GM21619 (cell line): ENCODE data around the gene OR6N2.

ENCODE experiments used
- ATAC-seq: cut with Tn5 transposase; IDR thresholded peaks from one replicate; pipeline ENCODE4 v1.9.1; 2021; ENCODE audit not compliant: unreplicated experiment

The OR6N2 gene, protein sequence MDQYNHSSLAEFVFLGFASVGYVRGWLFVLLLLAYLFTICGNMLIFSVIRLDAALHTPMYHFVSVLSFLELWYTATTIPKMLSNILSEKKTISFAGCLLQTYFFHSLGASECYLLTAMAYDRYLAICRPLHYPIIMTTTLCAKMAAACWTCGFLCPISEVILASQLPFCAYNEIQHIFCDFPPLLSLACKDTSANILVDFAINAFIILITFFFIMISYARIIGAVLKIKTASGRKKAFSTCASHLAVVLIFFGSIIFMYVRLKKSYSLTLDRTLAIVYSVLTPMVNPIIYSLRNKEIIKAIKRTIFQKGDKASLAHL

DNA sequence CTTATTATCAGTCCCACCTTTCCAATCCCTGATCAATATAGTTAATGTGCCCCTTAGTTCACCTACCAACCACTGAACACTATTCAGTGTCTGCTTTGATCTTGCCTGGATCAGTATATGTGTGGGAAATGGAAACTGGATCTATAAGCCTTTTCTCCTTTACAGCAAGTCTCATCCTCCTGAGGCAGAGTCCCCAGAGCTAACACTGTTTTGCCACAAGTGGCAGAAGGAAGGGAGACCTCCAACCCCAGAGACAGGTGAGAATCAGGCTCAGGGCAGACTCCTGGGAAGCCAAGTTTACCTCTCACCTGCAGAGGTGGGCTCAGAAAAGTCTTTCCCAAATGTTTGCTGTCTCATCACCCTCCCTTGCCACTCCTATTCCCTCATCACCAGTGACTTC, at the start of gene OR6N2:
TSS of gene OR6N2 (minus strand) at position 101 of the 400 bp plus-strand sequence. CDS start 3,569 bp downstream, outside the sequence.
- ATAC-seq = no peak

DNA sequence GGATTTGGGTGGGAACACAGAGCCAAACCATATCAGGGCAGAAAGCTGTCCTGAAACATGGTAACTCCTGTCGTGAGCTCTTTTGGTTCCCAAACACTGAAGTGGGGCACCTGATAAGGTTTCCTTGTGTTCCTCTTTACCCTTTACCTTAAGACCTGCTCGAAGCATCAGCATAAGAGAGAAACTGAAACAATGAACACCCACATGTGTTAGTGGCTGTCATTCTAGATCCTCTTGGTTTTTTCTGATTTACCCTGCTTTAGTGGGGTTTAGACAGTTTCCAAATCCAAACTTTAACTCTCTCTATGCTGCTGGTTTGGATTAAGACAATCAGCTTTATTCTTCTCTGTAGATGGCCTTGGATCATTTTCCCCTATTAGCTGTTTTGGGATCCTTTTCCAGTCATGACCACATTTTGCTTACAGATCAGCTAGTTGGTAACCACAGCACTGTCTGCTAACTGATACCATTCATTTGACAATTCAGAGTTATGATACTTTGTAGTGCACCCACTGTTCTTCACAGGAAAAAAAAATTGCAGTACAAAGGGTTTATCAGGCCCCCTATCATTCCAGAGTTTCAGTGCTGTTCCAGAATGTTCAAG, 49.2 kb upstream of the OR6N2 start:
- ATAC-seq = peak; percentile 42

DNA sequence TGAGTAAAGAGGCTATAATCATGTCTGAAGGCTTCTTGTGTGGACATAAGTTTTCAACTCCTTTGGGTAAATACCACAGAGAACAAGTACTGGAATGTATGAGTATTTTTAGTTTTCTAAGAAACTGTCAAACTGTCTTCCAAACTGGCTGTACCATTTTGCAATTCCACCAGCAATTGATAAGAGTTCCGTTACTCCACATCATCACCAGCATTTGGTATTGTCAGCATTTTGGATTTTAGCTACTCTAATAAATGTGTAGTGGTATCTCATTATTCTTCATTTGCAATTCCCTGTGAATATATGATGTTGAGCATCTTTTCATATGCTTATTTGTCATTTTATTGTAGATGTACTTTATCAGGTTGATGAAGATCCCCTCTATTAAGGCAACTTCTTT, 40.7 kb upstream of the OR6N2 start:
- ATAC-seq = no peak

DNA sequence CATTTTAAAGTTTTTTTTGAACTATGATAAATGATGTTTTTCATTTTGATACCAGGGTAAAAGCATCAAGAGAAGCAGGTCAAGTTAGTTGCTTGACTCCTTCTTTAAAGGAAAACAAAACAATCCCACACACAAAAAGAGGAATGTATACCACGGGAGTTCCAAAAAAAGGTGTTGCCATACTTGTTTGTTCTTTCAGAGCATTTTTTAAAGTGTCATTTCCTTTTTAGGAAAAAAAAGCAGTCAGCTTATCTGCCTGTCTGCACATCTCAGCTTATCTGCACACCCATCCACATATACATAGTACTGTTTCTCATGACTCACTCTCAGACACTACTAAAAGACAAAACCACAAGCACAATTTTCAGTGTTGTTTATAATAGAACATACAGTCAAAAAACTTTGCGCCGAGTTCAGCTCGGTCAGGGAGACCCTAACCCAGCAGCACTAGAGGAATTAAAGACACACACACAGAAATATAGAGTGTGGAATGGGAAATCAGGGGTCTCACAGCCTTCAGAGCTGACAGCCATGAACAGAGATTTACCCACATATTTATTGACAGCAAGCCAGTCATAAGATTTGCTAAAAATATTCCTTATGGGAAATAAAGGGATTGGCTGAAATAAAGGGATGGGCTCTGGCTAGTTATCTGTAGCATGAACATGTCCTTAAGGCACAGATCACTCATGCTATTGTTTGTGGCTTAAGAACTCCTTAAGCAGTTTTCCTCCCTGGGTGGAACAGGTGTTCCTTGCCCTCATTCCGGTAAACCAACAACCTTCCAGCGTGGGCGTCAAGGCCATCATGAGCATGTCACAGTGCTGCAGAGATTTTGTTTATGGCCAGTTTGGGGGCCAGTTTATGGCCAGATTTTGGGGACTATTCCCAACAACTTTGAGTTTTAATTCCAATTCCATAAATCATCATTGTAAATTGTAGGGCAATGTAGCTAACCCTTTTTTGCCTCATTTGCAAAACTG, 38.7 kb upstream of the OR6N2 start:
- no peak for ATAC-seq

DNA sequence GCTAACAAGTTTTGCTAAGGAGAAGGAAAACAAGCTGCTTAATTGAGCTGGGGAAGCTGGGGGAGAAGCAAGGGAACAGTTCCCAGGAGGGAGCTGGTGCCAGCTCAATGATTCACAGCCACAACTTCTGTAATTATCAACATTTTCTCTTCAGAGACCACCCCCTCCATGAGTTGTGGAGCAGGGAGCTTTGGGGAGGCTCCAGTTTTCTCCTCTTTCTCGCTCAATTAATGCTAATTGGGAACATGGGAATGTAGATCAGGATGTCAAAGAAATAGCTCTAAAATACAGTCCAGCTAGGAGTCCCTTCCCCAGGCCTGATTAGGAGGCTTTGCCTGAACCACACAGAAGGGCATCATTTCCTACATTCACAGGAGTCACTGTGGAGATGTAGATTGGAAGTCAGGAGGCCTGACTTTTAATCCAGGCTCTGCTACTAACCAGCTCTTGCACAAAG, 38.0 kb upstream of the OR6N2 start:
- ATAC-seq = no peak

DNA sequence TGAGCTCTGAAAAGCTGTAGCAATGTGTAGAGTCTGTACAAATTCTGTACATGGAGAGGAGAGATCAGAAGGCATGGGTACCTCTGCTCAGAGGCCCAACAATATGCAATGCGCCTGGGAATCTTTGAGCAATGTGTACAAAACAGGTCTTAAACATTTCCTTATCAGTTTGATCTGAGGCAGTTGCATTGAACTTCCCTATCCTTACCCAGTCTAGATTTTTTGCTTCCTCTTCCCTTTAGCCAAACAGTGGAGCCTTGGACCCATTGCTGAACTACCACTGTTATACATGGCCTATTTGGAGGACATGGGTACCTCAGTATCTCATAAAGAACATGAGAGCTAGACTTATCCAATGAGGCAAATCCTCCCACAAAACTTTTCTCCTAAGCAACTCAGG, 37.6 kb upstream of the OR6N2 start:
- no peak for ATAC-seq

DNA sequence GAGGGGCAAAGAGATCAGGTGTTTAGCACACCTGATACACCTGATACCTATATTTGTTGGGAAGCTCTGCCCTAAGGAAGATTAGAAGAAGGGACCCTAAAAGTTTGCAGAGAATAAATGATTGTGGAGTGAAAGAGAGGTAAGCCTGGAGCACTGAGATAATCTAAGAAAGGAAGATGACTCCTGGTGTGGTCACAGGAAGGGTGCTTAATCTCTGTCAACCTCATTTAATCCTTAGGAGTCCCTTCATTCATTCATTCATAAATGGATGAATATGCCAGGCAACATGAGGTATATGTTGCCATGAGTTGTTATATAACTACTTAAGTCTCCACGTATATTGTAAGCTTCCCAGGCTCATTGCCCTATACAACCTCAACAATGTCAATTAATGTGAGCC, 34.0 kb upstream of the OR6N2 start:
- no peak for ATAC-seq

DNA sequence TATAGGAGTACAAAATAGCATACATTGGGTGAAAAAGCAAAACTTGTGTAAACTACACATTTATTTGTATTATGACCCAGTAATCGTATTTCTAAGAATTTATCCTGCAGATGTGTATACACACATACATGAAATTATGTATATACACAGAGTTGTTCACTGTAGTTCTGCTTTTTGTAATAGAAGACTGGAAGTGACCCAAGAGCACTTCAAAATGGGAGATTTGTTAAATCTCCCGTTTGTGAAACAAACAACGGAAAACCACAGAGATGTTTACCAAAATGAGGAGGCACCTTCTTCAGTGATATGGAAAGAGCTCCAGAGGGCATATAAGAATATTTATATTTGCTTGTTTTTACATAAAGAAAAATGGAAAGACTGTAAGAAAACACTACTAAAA, 32.2 kb upstream of the OR6N2 start:
- ATAC-seq = no peak

DNA sequence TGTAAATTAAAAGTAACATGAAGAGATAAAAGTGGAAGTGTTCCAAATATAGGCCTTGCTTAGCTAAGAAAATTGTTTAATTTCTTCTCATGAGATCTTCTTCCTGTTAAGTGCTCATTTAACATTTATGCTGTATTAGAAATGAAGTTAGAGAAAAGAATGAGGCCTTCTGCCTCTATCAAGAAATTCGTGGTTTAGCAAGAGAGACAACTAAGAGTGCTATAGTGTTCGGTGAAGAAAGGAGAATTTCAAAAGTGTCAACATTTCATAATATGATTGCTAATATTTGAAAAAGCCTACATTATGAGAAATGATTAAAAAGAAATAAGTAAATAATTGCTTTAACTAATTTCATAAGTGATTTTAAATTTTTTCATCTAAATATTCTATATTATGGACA, 31.3 kb upstream of the OR6N2 start:
- ATAC-seq = no peak

DNA sequence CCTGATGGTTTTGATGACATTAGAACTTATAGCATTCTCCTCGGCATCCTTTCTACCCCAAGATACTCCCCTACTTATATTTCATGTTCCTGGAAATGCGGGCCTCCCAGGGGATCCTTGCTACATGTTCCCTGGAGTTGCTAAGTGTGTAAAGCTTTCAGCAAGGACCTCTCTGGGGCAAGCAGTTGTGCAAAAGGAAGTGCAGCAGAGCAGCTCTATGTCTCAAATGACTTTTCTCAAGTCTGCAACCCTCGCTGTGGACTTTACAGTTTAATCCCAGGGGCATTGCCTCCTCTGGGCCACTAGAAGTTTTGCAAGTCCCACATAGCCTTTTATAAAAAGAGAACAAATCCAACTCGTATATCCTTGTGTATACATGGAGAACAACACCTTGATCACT, 29.3 kb upstream of the OR6N2 start:
- no peak for ATAC-seq

DNA sequence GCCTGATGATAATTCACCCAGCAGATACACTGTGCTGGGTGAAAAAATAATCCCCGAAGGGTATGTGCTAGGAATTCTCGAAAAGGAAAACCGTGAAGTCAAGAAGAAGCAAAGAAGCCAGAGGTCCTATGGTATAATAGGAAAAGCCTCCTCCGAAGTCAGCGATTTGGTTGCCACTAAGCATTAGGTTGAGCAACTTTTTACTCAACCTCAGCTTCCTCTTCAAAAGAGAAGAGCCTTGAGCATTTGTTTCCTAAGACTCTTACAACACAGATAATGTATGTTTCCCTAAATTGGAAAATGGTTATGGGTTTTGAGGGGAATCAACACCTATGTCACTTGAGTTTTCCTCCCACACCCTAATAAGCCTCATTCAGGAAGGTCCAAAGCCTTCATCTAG, 28.9 kb upstream of the OR6N2 start:
- no peak for ATAC-seq

DNA sequence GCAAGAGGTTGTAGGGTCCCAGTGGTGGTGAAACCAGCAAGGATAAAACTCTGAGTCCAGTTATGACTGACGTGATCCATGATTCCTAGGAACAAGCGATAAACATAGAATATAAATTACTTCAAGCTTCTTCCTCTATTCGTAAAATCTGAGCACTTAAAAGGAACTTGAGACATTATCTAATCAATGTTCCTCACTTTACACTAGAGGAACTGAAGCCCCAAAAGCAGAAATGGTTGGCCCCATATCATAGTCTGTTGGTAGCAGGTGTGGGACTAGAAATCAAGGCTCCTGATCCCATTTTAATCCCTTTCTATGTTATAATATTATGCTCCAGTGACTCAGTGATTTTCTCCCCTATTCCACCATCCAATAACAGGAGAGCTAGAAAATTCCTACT, 28.3 kb upstream of the OR6N2 start:
- ATAC-seq = no peak

DNA sequence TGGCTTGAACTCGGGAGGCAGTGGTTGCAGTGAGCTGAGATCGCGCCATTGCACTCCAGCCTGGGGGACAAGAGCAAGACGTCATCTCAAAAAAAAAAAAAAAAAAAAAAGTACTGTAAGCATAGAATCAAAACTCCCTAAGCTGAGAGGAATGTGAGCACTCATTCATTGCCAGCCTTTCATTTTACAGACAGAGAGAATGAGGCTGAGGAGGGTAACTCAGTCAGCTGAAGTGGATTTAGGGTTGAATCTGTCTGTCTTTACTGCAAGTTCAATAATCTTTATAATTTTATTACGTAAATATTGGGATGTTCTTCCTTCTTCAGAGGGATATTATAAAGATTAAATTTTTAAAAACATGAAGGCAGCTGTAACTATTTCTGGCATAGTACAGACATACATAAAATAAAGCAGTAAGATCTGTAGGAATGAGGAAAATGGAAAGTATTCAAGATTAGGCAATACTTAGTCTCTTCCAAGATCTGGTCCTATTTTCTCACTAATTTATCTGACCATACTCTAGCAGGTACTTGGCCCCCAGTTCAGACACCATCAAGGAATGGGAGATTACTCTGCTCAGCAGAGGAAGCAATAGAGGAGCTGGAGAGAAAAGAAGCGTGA, 26.0 kb upstream of the OR6N2 start:
- ATAC-seq = no peak

DNA sequence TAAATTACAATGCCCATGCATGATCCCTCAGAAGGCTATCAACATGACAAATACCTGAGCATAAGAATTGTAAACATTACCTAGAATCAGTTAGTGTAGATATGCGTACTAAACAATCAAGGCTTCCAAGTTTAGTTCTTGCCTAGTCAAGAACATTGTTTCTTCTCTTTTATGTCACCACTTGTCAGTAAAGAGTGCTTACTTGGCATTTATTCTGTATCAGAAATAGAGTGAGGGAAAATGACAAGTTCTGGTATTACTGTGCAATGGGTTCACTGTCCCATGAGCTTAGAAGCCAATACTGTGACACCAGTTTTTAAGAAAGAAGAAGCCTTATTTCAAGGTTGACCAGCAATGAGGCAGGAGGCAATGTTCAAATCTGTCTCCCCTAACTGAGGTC, 22.7 kb upstream of the OR6N2 start:
- ATAC-seq = no peak

DNA sequence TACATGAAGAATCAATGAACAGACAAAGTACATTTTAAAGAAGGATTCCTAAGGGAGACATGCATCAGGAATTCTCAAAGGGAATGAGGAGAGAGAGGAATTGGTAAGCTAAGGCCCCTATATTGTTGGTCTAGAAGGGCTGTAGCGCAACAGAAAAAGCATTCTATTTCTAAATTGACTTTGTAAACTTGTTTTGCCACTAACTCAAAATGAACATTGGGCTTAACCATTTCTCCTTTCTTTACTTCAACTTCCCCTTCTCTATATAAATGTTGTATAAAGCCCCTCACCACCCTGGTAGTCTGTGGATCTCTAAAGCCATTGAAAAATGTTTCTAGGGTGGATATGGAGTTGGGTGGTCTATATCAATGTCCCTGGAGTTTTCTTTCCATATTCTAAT, 20.4 kb upstream of the OR6N2 start:
- ATAC-seq = no peak

DNA sequence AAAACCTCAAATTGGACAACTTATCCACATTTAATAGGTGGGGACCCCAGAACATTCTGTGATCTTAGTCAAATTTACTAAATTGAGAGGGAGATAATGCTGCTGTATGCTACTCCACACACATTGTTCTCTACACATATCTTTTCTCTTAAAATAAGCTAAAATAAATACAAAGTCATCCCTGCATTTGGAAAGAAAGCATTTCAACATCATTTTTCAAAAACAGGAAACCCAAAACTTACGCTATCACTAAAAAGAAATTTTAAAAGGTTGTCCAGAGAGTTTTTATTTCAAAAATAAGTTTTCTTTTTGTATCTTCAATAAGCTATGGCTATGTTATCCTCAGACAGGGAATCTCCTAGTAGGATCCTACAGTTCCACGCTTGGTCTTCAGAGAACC, 19.5 kb upstream of the OR6N2 start:
- no peak for ATAC-seq

DNA sequence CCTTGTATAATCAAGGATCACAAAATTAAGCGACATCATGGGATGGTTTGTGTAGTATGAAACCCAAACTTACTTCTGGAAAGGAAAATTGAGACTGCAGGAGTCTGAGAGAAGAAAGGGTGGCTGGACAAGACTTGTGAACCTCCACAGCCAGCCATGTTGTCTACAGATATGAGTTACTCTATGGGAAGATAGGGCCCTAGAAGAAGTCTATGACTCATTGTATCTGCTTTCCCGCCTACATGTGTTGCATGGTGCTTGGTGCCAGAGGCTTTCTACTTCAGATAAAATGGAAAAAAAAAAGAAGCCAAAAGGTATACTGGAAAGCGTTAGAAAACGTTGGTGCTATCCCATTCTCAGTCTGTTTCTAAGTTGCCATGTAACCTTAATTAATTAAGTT, 18.7 kb upstream of the OR6N2 start:
- ATAC-seq = no peak

DNA sequence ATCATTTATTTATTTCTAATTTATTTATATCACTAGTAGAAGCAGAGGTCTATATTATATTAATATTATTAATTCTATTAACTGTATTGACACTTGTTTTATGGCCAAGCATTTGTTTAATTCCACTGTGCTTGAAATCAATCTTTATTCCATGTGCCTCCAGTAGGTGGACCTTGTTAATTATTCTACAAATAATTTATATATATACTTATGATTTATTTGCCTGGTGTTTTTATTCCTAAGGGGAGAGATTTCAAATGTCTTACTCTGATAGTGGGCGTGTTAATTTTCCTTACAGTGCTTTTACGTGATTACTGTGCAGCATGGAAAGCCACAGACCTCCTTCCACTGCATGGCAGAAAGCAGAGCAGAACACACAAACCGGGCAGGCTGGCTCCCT, 17.5 kb upstream of the OR6N2 start:
- ATAC-seq = no peak

DNA sequence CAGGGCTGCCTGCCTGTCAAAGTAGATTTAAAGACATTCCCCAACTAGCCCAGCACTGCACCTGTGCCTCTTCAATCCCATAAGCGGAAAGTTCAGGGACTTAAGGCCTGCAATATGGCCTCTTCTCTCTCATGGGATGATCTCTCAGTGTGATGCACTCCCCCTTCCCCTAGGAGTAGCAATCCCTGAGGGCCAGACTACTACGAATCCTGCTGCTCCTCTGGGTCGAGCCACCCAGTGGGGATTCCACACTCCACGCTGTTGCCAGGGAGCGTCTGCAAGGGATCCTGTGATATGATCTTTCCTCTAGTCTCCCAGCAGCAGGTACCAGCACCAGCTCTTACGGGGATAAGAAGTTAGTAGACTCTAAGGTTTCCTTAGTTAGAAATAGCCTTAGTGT, 13.2 kb upstream of the OR6N2 start:
- no peak for ATAC-seq

DNA sequence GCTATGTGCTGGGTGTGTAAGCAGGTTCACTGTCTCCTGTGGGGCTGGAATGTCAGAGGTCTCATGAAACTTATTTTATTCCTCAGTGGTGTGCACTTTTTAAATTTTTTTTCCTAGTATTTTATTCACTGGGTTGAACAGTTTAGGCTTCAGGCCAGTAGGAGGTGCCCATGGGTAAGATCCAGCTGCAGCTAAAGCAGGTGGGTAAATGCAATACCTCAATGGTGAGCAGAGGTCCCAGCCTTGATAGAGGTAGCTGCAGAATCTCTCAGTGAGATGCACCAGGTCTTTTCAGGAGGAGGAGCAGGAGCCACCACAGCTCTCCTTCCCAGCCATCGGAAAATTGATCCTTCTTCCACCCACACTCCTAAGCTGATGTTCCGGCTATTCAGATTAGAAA, 12.6 kb upstream of the OR6N2 start:
- ATAC-seq = no peak
